ENCODE results near the gene NLGN1.

DNA sequence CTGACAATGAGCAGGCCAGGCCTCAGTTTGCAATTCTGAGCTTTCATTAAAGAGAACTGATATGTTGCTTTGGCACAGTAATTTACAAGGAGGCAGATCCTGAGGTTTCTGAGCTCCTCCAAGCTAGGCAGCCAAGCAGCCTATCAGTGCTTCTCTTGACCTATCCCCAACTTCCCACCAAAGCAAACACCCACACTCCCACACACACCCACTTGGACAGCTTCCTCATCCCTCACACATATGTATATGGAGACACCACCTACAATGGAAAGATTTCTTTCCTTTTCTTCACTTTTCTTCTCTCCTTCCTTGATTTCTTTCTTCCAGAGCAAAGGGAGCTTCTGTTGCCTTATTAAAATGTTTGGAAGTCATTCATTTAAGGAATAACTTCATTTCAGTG lies 217.0 kb downstream of the NLGN1 start:
- TF ChIP-seq, protein P1, sequence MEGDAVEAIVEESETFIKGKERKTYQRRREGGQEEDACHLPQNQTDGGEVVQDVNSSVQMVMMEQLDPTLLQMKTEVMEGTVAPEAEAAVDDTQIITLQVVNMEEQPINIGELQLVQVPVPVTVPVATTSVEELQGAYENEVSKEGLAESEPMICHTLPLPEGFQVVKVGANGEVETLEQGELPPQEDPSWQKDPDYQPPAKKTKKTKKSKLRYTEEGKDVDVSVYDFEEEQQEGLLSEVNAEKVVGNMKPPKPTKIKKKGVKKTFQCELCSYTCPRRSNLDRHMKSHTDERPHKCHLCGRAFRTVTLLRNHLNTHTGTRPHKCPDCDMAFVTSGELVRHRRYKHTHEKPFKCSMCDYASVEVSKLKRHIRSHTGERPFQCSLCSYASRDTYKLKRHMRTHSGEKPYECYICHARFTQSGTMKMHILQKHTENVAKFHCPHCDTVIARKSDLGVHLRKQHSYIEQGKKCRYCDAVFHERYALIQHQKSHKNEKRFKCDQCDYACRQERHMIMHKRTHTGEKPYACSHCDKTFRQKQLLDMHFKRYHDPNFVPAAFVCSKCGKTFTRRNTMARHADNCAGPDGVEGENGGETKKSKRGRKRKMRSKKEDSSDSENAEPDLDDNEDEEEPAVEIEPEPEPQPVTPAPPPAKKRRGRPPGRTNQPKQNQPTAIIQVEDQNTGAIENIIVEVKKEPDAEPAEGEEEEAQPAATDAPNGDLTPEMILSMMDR (IDR thresholded peaks at IDR 0.05) = no peak
- TF ChIP-seq POLR2A (IDR thresholded peaks at IDR 0.05; ENCODE audit: low read depth) = no peak
- no peak for TF ChIP-seq POLR2AphosphoS5 (IDR thresholded peaks at IDR 0.05)
- no peak for TF ChIP-seq EP300 (IDR thresholded peaks at IDR 0.05)
